Dedifferentiated amniotic fluid mesenchymal stem cell (primary cell): Measurements from ENCODE around the gene ISOC2.

Experiments
- DNase-seq: peaks from one replicate; pipeline ENCODE4 v3.0.0-alpha.2; 2016; ENCODE audit errors: extremely low spot score

The ISOC2 gene

GRCh38 chr19:55477905-55478304 lies 16.5 kb upstream of the ISOC2 start:
- no peak for DNase-seq

- peak; percentile 96 for DNase-seq
Measured at GRCh38 chr19:55476100-55476775, 14.8 kb upstream of the ISOC2 start, which contains the start of gene ZNF628. Gene ZNF628 (plus strand): TSS chr19:55476617. CDS start chr19:55479911, 3,294 bp downstream.

GRCh38 chr19:55474269-55475265 lies 13.1 kb upstream of the ISOC2 start:
- no peak for DNase-seq

GRCh38 chr19:55473225-55474012 lies 12.0 kb upstream of the ISOC2 start:
- no peak for DNase-seq

- DNase-seq = no peak
Measured at GRCh38 chr19:55472463-55472862, 11.0 kb upstream of the ISOC2 start.

- no peak for DNase-seq
Measured at GRCh38 chr19:55471266-55471665, 9.8 kb upstream of the ISOC2 start.

- no peak for DNase-seq
Measured at GRCh38 chr19:55468054-55468393, 6.6 kb upstream of the ISOC2 start.

- no peak for DNase-seq
Measured at GRCh38 chr19:55467236-55468053, 6.0 kb upstream of the ISOC2 start.

- DNase-seq = no peak
Measured at GRCh38 chr19:55466241-55466614, 4.8 kb upstream of the ISOC2 start.

- DNase-seq = no peak
Measured at GRCh38 chr19:55465460-55466240, 4.2 kb upstream of the ISOC2 start.

GRCh38 chr19:55464662-55465054 lies 3.2 kb upstream of the ISOC2 start, which contains the start of gene C19orf85:
Gene C19orf85 (minus strand): TSS chr19:55464751. CDS start chr19:55464554, 197 bp downstream.
- DNase-seq = no peak

GRCh38 chr19:55464039-55464661 lies 2.7 kb upstream of the ISOC2 start:
- DNase-seq = no peak

GRCh38 chr19:55463583-55464031 lies 2.2 kb upstream of the ISOC2 start:
- DNase-seq = no peak

GRCh38 chr19:55462722-55463121 lies 1.3 kb upstream of the ISOC2 start:
- DNase-seq = no peak

GRCh38 chr19:55461974-55462626 lies 658 bp upstream of the ISOC2 start:
- DNase-seq = no peak

GRCh38 chr19:55460670-55461258 lies 678 bp downstream of the ISOC2 start:
- DNase-seq = peak; percentile 57

GRCh38 chr19:55459950-55460657 lies 1.3 kb downstream of the ISOC2 start:
- DNase-seq = no peak

GRCh38 chr19:55459551-55459949 lies 1.9 kb downstream of the ISOC2 start:
- DNase-seq = no peak
